Chondrocyte (in vitro differentiated cells): ENCODE measurements around the gene IL1R1. TPM values are rescaled to one million over a fixed set of nuclear protein-coding genes. Genes with fewer than 3 reads are reported as not detected.

Experiments
- DNase-seq: peaks from one replicate; pipeline ENCODE4 v3.0.0; 2021; ENCODE audit warnings: mixed read lengths, low spot score
- H3K27ac Mint-ChIP-seq: one replicate; pipeline ENCODE4 v1.8.0; 2021; ENCODE audit warnings: mild to moderate bottlenecking, moderate library complexity, mixed read lengths; ENCODE audit not compliant: unreplicated experiment
- H3K27me3 Mint-ChIP-seq: 2 replicates; pipeline ENCODE4 v1.8.0; 2021; ENCODE audit warnings: low read depth, mixed read lengths
- H3K36me3 Mint-ChIP-seq: 2 replicates; pipeline ENCODE4 v1.8.0; 2021; ENCODE audit warnings: low read depth, mixed read lengths
- H3K4me1 Mint-ChIP-seq: 2 replicates; pipeline ENCODE4 v1.8.0; 2021; ENCODE audit warnings: low read depth, mild to moderate bottlenecking, mixed read lengths
- H3K4me3 Mint-ChIP-seq: one replicate; pipeline ENCODE4 v1.8.0; 2021; ENCODE audit warnings: mild to moderate bottlenecking, moderate library complexity, mixed read lengths; ENCODE audit not compliant: unreplicated experiment
- H3K9me3 Mint-ChIP-seq: 2 replicates; pipeline ENCODE4 v1.8.0; 2021; ENCODE audit warnings: low read depth, mixed read lengths
- total RNA-seq: library from RNA; stranded (reverse); gene quantifications from 3 replicates; pipeline ENCODE4 v1.2.1, GENCODE V29; 2021
- TF ChIP-seq, protein P1 (sequence below): fragments of 200-600 bp; sonication (generic); IDR thresholded peaks from 2 replicates; pipeline ENCODE4 v1.5.0; 2021; ENCODE audit warnings: antibody characterized with exemption, mild to moderate bottlenecking, moderate library complexity

IL1R1 gene
- total RNA-seq, 1 donor from 2014 or later, result 22.0 TPM

DNA sequence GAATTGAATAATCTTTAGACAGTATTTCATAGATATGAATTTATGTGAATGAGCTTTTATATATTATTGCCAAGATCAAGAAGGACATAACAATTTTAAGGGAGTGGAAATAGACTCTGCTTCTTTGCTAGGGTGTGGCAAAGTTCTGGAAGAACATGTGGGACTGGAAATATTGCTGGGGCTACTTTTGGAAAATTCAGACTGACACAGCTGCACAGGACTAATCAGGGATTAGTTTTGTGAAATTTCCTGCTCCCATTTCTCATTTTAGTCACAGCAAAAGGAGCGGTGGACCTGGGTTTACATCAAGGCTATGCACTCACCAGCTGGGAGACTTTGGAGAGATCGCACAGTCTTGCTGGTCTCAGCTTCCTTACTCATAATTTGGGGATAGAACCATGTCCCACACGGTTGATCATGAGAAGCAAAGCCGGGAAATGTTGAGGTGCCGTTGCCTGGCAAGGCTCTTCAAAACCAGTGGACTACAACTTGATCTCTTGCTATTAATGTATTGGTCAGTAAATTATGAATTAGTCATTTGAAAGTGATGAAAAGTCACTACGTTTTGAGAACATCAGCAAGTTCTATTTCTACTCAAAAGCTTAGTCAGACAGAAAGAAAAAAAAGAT is 86.7 kb downstream of the IL1R1 start:
- Mint-ChIP-seq H3K27me3 (no peaks in the 10 kb centered on the region), H3K27ac (peak overlapping the region; percentile 8), H3K4me1 (peaks cover 36% of the 10 kb centered on the region), H3K9me3 (no peaks in the 10 kb centered on the region), H3K36me3 (no peaks in the 10 kb centered on the region), H3K4me3 (no peak overlapping the region)
- TF ChIP-seq, protein P1, sequence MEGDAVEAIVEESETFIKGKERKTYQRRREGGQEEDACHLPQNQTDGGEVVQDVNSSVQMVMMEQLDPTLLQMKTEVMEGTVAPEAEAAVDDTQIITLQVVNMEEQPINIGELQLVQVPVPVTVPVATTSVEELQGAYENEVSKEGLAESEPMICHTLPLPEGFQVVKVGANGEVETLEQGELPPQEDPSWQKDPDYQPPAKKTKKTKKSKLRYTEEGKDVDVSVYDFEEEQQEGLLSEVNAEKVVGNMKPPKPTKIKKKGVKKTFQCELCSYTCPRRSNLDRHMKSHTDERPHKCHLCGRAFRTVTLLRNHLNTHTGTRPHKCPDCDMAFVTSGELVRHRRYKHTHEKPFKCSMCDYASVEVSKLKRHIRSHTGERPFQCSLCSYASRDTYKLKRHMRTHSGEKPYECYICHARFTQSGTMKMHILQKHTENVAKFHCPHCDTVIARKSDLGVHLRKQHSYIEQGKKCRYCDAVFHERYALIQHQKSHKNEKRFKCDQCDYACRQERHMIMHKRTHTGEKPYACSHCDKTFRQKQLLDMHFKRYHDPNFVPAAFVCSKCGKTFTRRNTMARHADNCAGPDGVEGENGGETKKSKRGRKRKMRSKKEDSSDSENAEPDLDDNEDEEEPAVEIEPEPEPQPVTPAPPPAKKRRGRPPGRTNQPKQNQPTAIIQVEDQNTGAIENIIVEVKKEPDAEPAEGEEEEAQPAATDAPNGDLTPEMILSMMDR, result no peak
- DNase-seq, result no peak

Other genes starting within 250 kb of the IL1R1 start
- not detected in 3 replicates for gene IL1R2, start 150.8 kb upstream of the IL1R1 start, total RNA-seq
- 0.07 to 0.46 TPM in 2 of 3 replicates, not detected in the other for gene IL1RL2, start 44.3 kb downstream of the IL1R1 start, total RNA-seq
- not detected in 3 replicates for gene IL1RL1, start 168.8 kb downstream of the IL1R1 start, total RNA-seq
- gene IL18R1, start 213.1 kb downstream of the IL1R1 start, total RNA-seq, result 0.37 to 1.1 TPM (median 0.49 TPM) in 3 replicates